A549 (cell line): Measurements from ENCODE around the gene PIGU. TPM values are rescaled to one million over a fixed set of nuclear protein-coding genes. Genes with fewer than 3 reads are reported as not detected.
"Not testable (repeated sequence)": the region's sequence is repeated elsewhere in the genome, so short reads cannot be mapped to it uniquely, and the experiment has no call there.

Experiments
- ATAC-seq, 2 experiments: fragments of 200-7000 bp in 1 of 2; fragments of >200 bp in 1 of 2; cut with Nextera tagmentation in 1 of 2; cut with Tn5 transposase in 1 of 2; 3 replicates each; pipeline versions ENCODE4 v1.8.0 to v1.9.1; 2018 to 2020; ENCODE audit warnings: mild to moderate bottlenecking in 1 of 2, moderate library complexity in 1 of 2
- CTCF ChIA-PET: fragments of 300-600 bp; sonication (Branson Sonifier 250); formaldehyde crosslinking; extraction: SDS; loops from one replicate; lab custom pipeline; 2021; ENCODE audit warnings: antibody characterized with exemption, inconsistent platforms; lab: Yijun Ruan, JAX
- POLR2A ChIA-PET: fragments of 350-600 bp; formaldehyde crosslinking; extraction: SDS; loops from one replicate; lab custom pipeline; 2021; ENCODE audit warnings: antibody characterized with exemption, inconsistent platforms; lab: Yijun Ruan, JAX
- DNase-seq, 2 experiments: peaks; one replicate each; pipeline versions ENCODE4 v3.0.0 to v3.0.0-alpha.2; 2011 to 2016; ENCODE audit warnings: low read depth in 1 of 2, low spot score in 1 of 2
- FAIRE-seq: peaks from 2 replicates; lab custom pipeline; 2011; peaks lifted over from hg19 to GRCh38; lab: Jason Lieb, UNC
- H3K27ac ChIP-seq, 2 experiments: fragments of >200 bp; sonication (Bioruptor Twin); formaldehyde crosslinking; 3 replicates each; pipeline ENCODE4 v1.5.1; 2016 to 2017
- H3K4me1 ChIP-seq: fragments of >200 bp; sonication (Bioruptor Twin); formaldehyde crosslinking; 3 replicates; pipeline ENCODE4 v1.6.1; 2016
- H3K4me2 ChIP-seq: fragments of >200 bp; sonication (Bioruptor Twin); formaldehyde crosslinking; 3 replicates; pipeline ENCODE4 v1.6.1; 2016
- H3K4me3 ChIP-seq: fragments of >200 bp; sonication (Bioruptor Twin); formaldehyde crosslinking; 3 replicates; pipeline ENCODE4 v1.5.1; 2016
- H3K9me3 ChIP-seq: fragments of >200 bp; sonication (Bioruptor Twin); formaldehyde crosslinking; 3 replicates; pipeline ENCODE4 v1.6.1; 2016
- BHLHE40 ChIP-seq: IDR thresholded peaks from 2 replicates; pipeline ENCODE4 v1.6.1; 2012; ENCODE audit warnings: low read depth, low read length, inconsistent platforms
- CBX8 ChIP-seq: fragments of 200-600 bp; sonication (generic); IDR thresholded peaks from 2 replicates; pipeline ENCODE4 v1.6.1; 2016
- CEBPB ChIP-seq, 2 experiments: fragments of >200 bp in 1 of 2; sonication (Bioruptor Twin) in 1 of 2; formaldehyde crosslinking in 1 of 2; IDR thresholded peaks; 2 replicates each; pipeline ENCODE4 v1.6.1; 2012 to 2016
- EP300 ChIP-seq, 2 experiments: fragments of >200 bp; sonication (Bioruptor Twin); formaldehyde crosslinking; IDR thresholded peaks; 2 replicates in 1 of 2; 3 replicates in 1 of 2; pipeline ENCODE4 v1.6.1; 2016 to 2017
- ESRRA ChIP-seq: fragments of 150-350 bp; IDR thresholded peaks from 2 replicates; pipeline ENCODE4 v1.6.1; 2014; ENCODE audit warnings: mild to moderate bottlenecking, low read length, borderline replicate concordance
- HOXA7 ChIP-seq: fragments of 250-450 bp; sonication (Bioruptor Pico); IDR thresholded peaks from 2 replicates; pipeline ENCODE4 v1.5.0; 2020; ENCODE audit warnings: mild to moderate bottlenecking, moderate library complexity
- JUN ChIP-seq, 2 experiments: fragments of >200 bp; sonication (Bioruptor Twin); formaldehyde crosslinking; IDR thresholded peaks; 2 replicates in 1 of 2; 3 replicates in 1 of 2; pipeline ENCODE4 v1.6.1; 2016 to 2017
- JUNB ChIP-seq: fragments of >200 bp; sonication (Bioruptor Twin); formaldehyde crosslinking; IDR thresholded peaks from 2 replicates; pipeline ENCODE4 v1.6.1; 2016
- KDM1A ChIP-seq: fragments of 200-600 bp; sonication (generic); IDR thresholded peaks from 2 replicates; pipeline ENCODE4 v1.6.1; 2016; ENCODE audit warnings: low read depth, mild to moderate bottlenecking
- KDM5A ChIP-seq: fragments of 200-600 bp; sonication (generic); IDR thresholded peaks from 2 replicates; pipeline ENCODE4 v1.6.1; 2016; ENCODE audit warnings: antibody characterized with exemption, mild to moderate bottlenecking
- MYC ChIP-seq: IDR thresholded peaks from 2 replicates; pipeline ENCODE4 v1.6.1; 2012; ENCODE audit warnings: mild to moderate bottlenecking, inconsistent platforms, low read length, improper control_type of control experiment, borderline replicate concordance
- NPAS2 ChIP-seq: fragments of 250-450 bp; sonication (Bioruptor Pico); IDR thresholded peaks from 2 replicates; pipeline ENCODE4 v1.8.0; 2022; ENCODE audit warnings: mild to moderate bottlenecking, moderate library complexity, borderline replicate concordance
- PHF8 ChIP-seq: fragments of 200-600 bp; sonication (generic); IDR thresholded peaks from 2 replicates; pipeline ENCODE4 v1.6.1; 2016; ENCODE audit warnings: low read depth, mild to moderate bottlenecking, antibody characterized with exemption, moderate library complexity, borderline replicate concordance
- POLR2A ChIP-seq: IDR thresholded peaks from 2 replicates; pipeline ENCODE4 v1.6.1; 2012; ENCODE audit warnings: mild to moderate bottlenecking, low read length
- POLR2AphosphoS2 ChIP-seq: conservative IDR thresholded peaks from 2 replicates; pipeline ENCODE4 v1.6.1; 2012; ENCODE audit warnings: low read length, improper control_type of control experiment, inconsistent platforms
- RAD21 ChIP-seq, 2 experiments: fragments of >200 bp in 1 of 2; sonication (Bioruptor Twin) in 1 of 2; formaldehyde crosslinking in 1 of 2; IDR thresholded peaks in 1 of 2; conservative IDR thresholded peaks in 1 of 2; 2 replicates in 1 of 2; 3 replicates in 1 of 2; pipeline ENCODE4 v1.6.1; 2012 to 2018; ENCODE audit warnings: inconsistent platforms in 1 of 2
- RARB ChIP-seq: fragments of 250-450 bp; sonication (Bioruptor Pico); IDR thresholded peaks from 2 replicates; pipeline ENCODE4 v1.8.0; 2021; ENCODE audit warnings: mild to moderate bottlenecking, moderate library complexity
- RNF2 ChIP-seq: fragments of 200-600 bp; sonication (generic); IDR thresholded peaks from 2 replicates; pipeline ENCODE4 v1.6.1; 2016; ENCODE audit warnings: low read depth, mild to moderate bottlenecking, antibody characterized with exemption, moderate library complexity, borderline replicate concordance
- SREBF2 ChIP-seq: fragments of 450-650 bp; IDR thresholded peaks from 2 replicates; pipeline ENCODE4 v1.6.1; 2014; ENCODE audit warnings: mild to moderate bottlenecking, moderate library complexity
- TFCP2L1 ChIP-seq: fragments of 250-450 bp; sonication (Bioruptor Pico); IDR thresholded peaks from 2 replicates; pipeline ENCODE4 v1.5.0; 2021; ENCODE audit warnings: mild to moderate bottlenecking
- TP53 ChIP-seq: fragments of 250-450 bp; sonication (Bioruptor Pico); IDR thresholded peaks from 2 replicates; pipeline ENCODE4 v1.5.0; 2021; ENCODE audit warnings: mild to moderate bottlenecking, moderate library complexity
- ZNF302 ChIP-seq: fragments of 250-450 bp; sonication (Bioruptor Pico); IDR thresholded peaks from 2 replicates; pipeline ENCODE4 v1.9.0; 2021; ENCODE audit warnings: inconsistent platforms, mild to moderate bottlenecking, moderate library complexity
- ZSCAN20 ChIP-seq: fragments of 250-450 bp; sonication (Bioruptor Pico); IDR thresholded peaks from 2 replicates; pipeline ENCODE4 v1.8.0; 2022; ENCODE audit warnings: mild to moderate bottlenecking, moderate library complexity
- WGBS: methylation state at CpG from one replicate; pipeline ENCODE4 v1.1.6; 2017; ENCODE audit errors: missing lambda C conversion rate; 5-methylcytosine and 5-hydroxymethylcytosine counted together
- polyA plus RNA-seq, 4 experiments: library from polyadenylated mRNA; depleted of rRNA in 3 of 4; stranded (reverse); fragments of >200 nt; fragmentation: RNase III in 1 of 4; extraction: RNeasy Plus Mini Kit Qiagen cat#74134 plus additional on column Dnase treatment in 1 of 4; gene quantifications; 2 replicates in 3 of 4; 3 replicates in 1 of 4; pipeline ENCODE4 v1.2.3, GENCODE V29; 2011 to 2017
- TF ChIP-seq, protein P1 (sequence below): fragments of >200 bp; sonication (Bioruptor Twin); formaldehyde crosslinking; IDR thresholded peaks from 3 replicates; pipeline ENCODE4 v1.6.1; 2016
- TF ChIP-seq, protein P2 (sequence below): fragments of 450-650 bp; IDR thresholded peaks from 2 replicates; pipeline ENCODE4 v1.6.1; 2014; ENCODE audit warnings: antibody characterized with exemption
- TF ChIP-seq, protein P3 (sequence below): fragments of >200 bp; sonication (Bioruptor Twin); formaldehyde crosslinking; IDR thresholded peaks from 2 replicates; pipeline ENCODE4 v1.6.1; 2016
- TF ChIP-seq, protein P4 (sequence below): IDR thresholded peaks from 2 replicates; pipeline ENCODE4 v1.6.1; 2012
- TF ChIP-seq, protein P5 (sequence below): IDR thresholded peaks from 2 replicates; pipeline ENCODE4 v1.6.1; 2012; ENCODE audit warnings: low read depth, borderline replicate concordance

Gene PIGU
- polyA plus RNA-seq, 2 of the 4 experiments (the other 2 are of a cell fraction): 27.8 to 103 TPM

DNA sequence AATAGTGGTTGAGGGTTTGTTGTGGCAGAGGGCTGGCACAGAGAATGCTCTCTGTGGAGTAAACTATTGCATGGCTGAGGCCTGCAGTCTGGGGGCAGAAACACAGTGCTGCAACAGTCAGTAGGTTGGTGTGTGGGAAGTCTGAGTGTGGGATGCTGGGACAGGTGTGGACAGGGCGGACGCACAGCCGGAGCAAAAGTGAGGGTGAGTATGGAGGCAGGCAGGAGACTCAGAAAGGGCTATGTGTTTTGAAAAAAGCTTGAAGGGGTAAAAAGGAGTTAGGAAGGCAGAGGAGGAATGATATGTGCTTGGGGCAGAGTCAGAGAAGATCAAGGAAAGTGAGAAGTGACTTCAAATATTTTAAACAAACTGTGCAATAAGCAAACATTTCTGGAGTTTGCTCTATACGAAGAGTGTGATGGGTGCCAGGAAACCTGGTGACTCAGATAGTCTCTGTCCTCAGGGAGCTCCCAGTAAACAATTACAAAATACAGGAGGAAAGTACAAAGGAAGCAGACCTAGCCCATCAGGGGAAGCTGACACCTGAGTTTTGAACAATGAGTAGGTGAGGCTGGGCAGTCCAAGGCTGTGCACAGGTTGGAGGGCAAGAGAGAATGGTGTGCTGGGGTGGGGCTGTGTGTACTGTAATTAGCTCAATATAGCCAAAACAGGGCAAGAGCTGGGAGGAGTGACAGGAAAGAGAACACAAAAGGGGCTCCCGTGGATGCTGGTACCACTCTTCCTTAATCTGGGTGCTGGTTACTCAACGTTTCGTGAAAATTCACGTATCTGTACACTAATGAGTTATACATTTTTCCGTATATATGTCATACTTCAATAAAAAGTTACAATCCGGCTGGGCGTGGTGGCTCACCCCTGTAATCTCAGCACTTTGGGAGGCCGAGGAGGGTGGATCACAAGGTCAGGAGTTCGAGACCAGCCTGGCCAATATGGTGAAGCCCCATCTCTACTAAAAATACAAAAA, 55.2 kb downstream of the PIGU start (continued):
- TF ChIP-seq TFCP2L1 (no peak), CEBPB (IDR thresholded peaks at IDR 0.05) (peak; percentile 88 to 89), CBX8 (no peak), JUN (IDR thresholded peaks at IDR 0.05) (peak; percentile 71 to 86; a peak in 4 of 5 replicates), JUNB (peak; percentile 87)
- TF ChIP-seq, protein P1, sequence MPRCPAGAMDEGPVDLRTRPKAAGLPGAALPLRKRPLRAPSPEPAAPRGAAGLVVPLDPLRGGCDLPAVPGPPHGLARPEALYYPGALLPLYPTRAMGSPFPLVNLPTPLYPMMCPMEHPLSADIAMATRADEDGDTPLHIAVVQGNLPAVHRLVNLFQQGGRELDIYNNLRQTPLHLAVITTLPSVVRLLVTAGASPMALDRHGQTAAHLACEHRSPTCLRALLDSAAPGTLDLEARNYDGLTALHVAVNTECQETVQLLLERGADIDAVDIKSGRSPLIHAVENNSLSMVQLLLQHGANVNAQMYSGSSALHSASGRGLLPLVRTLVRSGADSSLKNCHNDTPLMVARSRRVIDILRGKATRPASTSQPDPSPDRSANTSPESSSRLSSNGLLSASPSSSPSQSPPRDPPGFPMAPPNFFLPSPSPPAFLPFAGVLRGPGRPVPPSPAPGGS: peak; percentile 84; the same call in 1 of the 3 replicates

DNA sequence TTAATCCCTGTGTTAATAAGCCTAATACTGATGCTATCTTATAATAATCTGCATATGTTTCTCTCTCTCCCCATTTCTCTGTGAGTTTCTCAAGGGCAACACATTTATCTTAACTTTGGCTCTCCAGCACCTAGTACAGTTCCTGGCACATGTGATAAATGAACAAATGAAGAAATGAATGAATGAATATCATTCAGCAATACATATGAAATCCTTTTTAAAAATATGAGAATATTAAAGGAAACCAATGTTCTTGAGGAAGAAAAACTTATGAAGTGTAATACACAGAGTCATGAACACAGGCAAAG, 55.9 kb downstream of the PIGU start:
- Histone ChIP-seq H3K4me1 (peaks cover 25% of the 10 kb centered on the region), H3K27ac (peak overlapping the region; percentile 11 to 61; a peak in 2 of 6 replicates), H3K4me3 (no peak overlapping the region)
- no peak for DNase-seq
- POLR2A ChIA-PET: interaction anchor here (0.8 kb wide), 1 partner anchor 62 kb away, joined by 3 read pairs; the partner anchor contains the start of gene MAP1LC3A
- no peak for TF ChIP-seq RARB
- no peak for TF ChIP-seq NPAS2
- no peak for TF ChIP-seq KDM5A
- no peak for TF ChIP-seq ESRRA
- TF ChIP-seq ZSCAN20: no peak
- TF ChIP-seq BHLHE40: no peak
- TF ChIP-seq, all 56 proteins: peak for 0
- ATAC-seq (no peak), FAIRE-seq (no peak)
- Histone ChIP-seq H3K4me2 (peak overlapping the region; percentile 69), H3K9me3 (no peaks in the 10 kb centered on the region)
- CTCF ChIA-PET: interaction anchor here (0.6 to 1.6 kb wide), 4 partner anchors 14 to 237 kb away, joined by 3 to 4 read pairs (median 4); no protein-coding TSS in a partner anchor

DNA sequence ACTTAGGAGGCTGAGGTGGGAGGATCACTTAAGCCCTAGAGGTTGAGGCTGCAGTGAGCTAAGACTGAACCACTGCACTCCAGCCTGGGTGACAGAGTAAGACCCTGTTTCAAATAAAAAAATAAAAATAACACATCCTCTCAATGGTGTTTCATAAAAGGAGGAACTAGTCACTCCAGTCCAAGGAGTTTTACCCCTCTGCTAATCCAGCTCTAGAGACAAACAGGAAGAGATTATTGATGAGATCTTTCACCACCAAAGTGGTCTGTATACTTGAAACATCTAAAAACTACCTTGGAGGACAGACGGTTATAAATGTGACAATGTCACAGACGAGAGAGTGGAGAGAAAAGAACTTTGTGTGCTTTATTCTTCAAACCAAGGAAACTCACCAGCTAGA, 58.2 kb downstream of the PIGU start:
- H3K4me3 ChIP-seq: no peak overlapping the region

DNA sequence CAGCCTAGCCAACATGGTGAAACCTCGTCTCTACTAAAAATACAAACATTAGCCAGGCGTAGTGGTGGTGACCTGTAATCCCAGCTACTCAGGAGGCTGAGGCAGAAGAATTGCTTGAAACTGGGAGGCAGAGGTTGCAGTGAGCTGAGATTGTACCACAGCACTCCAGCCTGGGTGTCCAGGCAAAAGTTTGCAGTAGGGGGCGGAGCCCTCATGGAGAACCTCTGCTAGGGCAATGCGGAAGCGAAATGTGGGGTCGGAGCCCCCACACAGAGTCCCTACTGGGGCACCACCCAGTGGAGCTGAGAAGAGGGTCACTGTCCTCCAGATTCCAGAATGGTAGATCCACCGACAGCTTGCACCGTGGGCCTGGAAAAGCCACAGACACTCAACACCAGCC, 60.0 kb downstream of the PIGU start:
- CTCF ChIA-PET, POLR2A ChIA-PET, H3K27ac ChIP-seq, H3K4me3 ChIP-seq, H3K4me2 ChIP-seq, H3K9me3 ChIP-seq, DNase-seq, ATAC-seq, FAIRE-seq: not testable (repeated sequence)
- 96% methylated on average over 8 of the region's 8 CpGs for WGBS
- H3K4me1 ChIP-seq: peaks cover 17% of the 10 kb centered on the region

More for the DNA sequence above, 58.2 kb downstream of the PIGU start:
- DNase-seq: no peak
- no peaks in the 10 kb centered on the region for H3K9me3 ChIP-seq
- no peak for ATAC-seq
- TF ChIP-seq HOXA7 (CRISPR knock-in tag) (no peak), EP300 (IDR thresholded peaks at IDR 0.05) (no peak), POLR2A (no peak), SREBF2 (no peak), KDM1A (no peak), CBX8 (no peak), PHF8 (no peak), RAD21 (conservative IDR thresholded peaks at IDR 0.05 in 1 of 2, IDR thresholded peaks at IDR 0.05 in 1 of 2) (no peak), ZNF302 (CRISPR knock-in tag) (no peak), RNF2 (no peak), MYC (no peak), POLR2AphosphoS2 (no peak), RARB (no peak), TP53 (CRISPR knock-in tag) (no peak), ZSCAN20 (no peak)
- TF ChIP-seq, protein P2, sequence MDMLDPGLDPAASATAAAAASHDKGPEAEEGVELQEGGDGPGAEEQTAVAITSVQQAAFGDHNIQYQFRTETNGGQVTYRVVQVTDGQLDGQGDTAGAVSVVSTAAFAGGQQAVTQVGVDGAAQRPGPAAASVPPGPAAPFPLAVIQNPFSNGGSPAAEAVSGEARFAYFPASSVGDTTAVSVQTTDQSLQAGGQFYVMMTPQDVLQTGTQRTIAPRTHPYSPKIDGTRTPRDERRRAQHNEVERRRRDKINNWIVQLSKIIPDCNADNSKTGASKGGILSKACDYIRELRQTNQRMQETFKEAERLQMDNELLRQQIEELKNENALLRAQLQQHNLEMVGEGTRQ: no peak
- TF ChIP-seq, protein P3, sequence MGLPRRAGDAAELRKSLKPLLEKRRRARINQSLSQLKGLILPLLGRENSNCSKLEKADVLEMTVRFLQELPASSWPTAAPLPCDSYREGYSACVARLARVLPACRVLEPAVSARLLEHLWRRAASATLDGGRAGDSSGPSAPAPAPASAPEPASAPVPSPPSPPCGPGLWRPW: no peak
- TF ChIP-seq, protein P4, sequence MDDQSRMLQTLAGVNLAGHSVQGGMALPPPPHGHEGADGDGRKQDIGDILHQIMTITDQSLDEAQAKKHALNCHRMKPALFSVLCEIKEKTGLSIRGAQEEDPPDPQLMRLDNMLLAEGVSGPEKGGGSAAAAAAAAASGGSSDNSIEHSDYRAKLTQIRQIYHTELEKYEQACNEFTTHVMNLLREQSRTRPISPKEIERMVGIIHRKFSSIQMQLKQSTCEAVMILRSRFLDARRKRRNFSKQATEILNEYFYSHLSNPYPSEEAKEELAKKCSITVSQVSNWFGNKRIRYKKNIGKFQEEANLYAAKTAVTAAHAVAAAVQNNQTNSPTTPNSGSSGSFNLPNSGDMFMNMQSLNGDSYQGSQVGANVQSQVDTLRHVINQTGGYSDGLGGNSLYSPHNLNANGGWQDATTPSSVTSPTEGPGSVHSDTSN: no peak
- TF ChIP-seq, protein P5, sequence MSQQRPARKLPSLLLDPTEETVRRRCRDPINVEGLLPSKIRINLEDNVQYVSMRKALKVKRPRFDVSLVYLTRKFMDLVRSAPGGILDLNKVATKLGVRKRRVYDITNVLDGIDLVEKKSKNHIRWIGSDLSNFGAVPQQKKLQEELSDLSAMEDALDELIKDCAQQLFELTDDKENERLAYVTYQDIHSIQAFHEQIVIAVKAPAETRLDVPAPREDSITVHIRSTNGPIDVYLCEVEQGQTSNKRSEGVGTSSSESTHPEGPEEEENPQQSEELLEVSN: no peak
- no peak overlapping the region for H3K4me2 ChIP-seq
- ChIA-PET POLR2A (no interaction called here), CTCF (interaction anchor here (0.6 to 1.2 kb wide), 2 partner anchors 40 to 1100 kb away, joined by 4 read pairs; no protein-coding TSS in a partner anchor)
- 93% methylated on average over 2 of the region's 2 CpGs for WGBS
- peaks cover 29% of the 10 kb centered on the region for H3K4me1 ChIP-seq
- no peak overlapping the region for H3K27ac ChIP-seq
- no peak for FAIRE-seq
